Activated CD4-positive, alpha-beta T cell treated with anti-CD3 and anti-CD28 coated beads, Interleukin-2, amount 50 U/mL, for 1 hour (primary cell): ENCODE results near the gene LONRF2.
"Not testable (repeated sequence)": the region's sequence is repeated elsewhere in the genome, so short reads cannot be mapped to it uniquely, and the experiment has no call there.

Source experiments
- DNase-seq: peaks from one replicate; pipeline ENCODE4 v3.0.0-alpha.2; 2020

The LONRF2 gene

GRCh38 chr2:100250645-100251044 lies 71.7 kb downstream of the LONRF2 start:
- DNase-seq, result no peak

DNA sequence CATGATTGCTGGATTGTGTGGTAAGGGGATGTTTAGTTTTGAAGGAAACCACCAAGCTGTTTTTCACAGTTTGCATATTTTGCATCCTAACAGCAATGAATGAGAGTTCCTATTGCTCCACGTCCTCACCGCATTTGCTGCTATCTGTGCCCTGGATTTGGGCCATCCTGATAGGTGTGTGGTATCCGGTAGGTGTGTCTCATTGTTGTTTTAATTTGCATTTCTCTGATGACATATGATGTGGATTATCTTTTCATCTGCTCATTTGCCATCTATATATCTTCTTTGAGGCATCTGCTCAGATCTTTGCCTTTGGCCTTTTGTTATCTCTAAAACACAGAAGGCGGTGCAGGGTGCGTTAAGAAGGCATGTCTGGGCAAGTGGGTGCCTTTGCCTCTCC lies 73.3 kb downstream of the LONRF2 start:
- DNase-seq, result no peak

- not testable (repeated sequence) for DNase-seq
These were observed 73.7 kb downstream of the LONRF2 start for GRCh38 chr2:100248556-100248955.

- DNase-seq, result no peak
These were observed 74.3 kb downstream of the LONRF2 start for GRCh38 chr2:100248044-100248330.

GRCh38 chr2:100247256-100248043 lies 74.9 kb downstream of the LONRF2 start:
- no peak for DNase-seq

DNA sequence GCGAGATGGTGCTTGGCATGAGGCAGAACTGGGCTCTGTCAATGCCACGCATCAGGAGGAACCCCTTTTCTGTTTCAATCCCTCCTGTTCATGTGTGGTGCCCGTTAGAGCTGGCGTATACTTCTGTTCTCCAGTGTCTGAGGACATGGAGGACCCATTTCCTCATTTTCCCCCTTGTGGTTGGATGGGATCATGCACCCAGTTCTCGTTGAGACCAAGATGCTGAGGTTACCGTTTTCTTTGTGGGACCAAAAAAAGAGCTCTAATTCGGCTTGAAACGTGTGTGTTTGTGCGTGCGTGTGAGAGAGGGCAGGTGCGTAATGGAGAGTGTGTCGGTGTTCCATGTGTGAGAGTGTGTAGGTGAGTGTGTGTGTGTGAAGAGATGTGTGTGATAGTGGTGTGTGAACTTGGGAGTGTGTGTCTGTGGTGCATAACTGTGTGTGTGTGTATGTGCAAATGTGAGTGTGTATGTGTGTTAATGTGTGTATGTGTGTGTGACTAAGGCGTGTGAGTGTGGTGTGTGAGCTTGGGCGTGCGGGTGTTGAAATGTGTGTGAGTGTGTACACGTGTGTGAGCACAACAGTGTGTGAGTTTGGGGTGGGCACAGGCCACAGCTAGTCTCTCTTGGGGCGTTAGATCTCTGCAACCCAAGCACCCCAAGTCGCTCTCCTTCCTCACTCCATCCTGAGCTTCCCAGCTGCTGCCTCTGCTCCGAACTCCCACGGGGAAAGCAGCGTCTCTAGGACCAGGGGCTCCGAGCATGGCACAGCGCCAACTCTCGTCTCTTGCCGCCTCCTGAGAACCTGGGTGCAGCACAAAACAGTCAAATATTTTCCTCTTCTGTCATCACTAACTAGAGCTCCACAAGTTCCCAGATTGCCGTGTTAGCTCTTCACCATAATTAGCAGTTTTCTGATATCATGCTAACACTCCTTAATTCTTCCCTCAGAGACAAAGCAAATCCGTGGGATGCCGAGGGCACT lies 75.8 kb downstream of the LONRF2 start:
- no peak for DNase-seq

GRCh38 chr2:100245681-100246080 lies 76.6 kb downstream of the LONRF2 start:
- no peak for DNase-seq

DNA sequence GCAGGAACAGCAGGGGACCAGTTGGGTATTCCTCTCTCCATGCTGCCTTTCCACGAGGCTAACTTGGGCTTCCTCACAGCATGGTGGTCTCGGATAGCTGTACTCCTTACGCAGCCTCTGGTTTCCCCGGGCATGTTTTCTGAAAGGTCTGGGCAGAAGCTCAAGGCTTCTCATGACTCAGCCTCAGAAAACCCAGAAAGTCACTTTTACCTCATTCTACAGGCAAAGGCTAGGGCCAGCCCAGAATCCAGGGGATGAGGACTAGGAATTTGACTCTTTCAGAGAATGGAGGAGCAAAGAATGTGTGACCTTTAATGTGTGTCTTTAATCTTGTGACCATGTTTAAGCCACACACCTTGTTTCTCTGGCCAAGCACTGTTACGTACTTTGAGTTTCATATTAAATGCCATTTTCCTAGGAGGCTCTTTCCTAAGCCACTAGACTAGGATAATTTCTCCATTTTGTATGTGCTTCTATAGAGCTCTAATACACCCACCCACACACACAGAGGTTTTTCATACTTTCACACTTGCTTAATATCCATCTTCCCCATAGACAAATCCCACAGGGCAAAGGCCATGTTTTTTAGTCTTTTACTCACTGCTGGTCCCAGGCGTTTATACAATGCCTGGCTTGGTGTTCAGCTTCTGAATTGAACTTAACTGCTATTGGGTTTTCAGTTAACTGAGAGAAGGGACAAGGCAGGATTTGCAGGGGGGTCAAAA lies 77.3 kb downstream of the LONRF2 start:
- no peak for DNase-seq

- no peak for DNase-seq
These were observed 78.7 kb downstream of the LONRF2 start for GRCh38 chr2:100243631-100244030.

DNA sequence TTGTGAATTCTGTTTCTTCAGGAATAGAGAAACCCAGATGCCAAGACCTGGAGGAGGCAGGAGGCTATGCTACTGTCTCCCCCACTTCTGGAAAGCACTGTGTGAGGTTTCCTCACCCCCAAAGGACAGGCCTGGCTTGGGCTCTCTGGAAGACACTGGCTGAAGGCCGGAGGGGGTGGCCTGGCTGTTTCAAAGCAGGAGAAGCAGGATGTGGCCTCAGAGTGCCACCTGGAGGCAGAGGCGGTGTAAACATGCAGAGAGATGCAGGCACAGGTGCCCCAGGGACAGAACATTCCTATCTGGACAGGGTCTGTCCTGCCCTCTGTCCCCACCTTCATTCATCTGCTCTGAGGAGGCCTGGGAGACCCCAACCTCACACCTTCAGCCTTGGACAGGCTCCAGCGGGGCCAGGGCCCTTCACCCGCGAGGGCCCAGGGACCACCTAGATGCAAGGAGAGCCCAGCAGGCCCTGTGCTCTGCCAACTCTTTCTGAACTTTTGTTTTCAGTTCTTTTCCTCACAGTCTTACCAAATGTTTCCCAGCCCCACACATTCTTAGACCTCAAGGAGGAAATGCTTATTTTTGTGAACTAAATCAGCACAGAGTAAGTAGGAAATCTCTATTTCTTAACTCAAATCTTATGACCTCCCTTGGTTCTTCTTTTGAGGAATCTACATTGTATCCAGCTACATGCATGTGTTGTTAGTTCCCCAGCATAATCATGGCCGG lies 79.2 kb downstream of the LONRF2 start:
- DNase-seq, result peak; percentile 47

DNA sequence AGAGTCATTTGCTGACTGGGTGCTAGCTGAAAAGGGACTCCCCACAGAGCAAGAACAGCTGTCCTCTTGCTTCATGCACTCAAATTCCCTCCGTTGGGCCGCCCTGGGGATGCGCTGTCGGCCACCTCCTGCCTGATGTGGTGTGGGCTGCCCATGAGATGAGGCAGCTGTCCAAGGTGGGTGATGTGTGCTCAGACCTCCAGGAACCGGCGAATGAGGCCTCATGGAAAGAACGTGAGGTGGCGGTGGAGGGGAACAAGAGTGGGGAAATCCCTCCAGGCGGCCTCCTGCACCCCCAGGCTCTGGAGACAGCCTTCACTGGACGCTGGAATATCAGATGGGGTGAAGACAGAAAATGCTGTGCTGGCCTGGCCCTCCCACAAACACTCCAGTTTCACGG lies 79.8 kb downstream of the LONRF2 start:
- no peak for DNase-seq

- no peak for DNase-seq
These were observed 81.1 kb downstream of the LONRF2 start for GRCh38 chr2:100241236-100241635.

DNA sequence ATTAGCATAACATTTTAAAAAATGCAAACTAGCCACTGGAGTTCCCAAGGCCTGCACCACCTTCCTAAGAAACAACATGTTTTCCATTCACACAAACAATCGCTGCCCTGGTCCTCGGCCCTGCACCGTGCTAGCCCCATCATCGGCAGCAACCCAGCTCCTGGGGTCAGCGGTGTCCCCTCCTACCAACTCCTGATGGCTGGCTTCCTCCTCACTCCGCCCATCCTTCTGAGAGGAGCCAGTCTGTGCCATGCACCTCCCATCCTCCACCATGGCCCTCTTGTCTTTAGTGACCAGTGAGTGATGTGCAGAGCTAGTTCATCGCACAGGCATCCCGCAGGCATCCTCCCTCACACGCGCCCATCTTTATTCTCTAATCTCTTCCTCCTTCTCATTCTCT lies 81.9 kb downstream of the LONRF2 start:
- DNase-seq, result no peak

DNA sequence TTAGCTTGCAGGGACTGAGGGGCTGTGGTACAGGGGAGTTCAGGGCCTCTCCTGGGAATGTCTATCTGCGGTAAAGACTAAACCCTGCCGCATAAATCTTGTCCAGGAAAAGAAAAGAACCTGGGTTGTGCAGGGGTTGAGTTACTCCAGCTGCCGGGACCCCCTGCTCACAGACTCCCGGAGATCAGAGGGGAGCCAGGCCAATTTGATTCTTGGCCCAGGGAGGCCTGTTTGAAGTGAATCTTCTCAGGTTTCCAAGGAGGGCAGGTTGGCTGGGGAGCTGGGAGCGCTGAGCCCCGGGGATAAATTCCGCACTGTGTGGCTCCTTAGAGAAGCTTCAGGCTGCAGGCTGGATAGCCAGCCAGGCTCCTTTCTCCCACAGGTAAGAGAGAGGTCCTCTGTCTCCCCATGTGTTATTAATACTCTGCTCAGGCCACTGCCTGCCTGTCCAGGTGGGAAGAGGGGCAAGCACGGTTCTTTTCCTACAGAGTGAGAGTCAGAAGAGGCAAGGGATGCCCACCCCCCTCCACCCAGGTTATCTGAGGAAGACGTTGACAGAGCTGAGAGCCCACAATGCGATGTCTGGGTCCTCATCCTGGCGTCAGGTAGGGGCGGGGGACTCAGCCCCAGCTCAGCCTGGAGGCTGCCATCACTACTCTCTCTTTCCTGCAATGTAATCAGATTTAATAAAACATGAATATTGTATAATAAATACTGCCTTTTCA lies 82.7 kb downstream of the LONRF2 start:
- no peak for DNase-seq

DNA sequence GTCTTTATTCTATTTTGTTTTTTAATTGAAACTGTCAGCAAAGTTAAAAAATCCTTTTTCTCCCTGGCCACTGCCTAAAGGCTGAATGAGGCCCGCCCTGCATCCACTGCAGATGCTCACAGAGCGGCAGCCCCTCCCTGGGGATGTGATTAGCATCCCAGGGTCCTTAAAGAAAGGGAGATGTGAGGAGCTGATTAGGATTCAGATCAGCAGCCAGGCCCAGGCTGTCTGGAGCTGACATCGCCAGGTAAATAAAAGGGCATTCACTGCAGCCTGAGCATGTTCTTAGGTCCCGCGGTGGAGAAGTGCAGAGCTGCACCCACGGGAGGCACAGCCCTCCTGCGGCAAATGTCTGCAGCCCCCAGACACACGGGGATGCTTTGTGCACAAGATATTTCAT lies 83.8 kb downstream of the LONRF2 start:
- no peak for DNase-seq

DNA sequence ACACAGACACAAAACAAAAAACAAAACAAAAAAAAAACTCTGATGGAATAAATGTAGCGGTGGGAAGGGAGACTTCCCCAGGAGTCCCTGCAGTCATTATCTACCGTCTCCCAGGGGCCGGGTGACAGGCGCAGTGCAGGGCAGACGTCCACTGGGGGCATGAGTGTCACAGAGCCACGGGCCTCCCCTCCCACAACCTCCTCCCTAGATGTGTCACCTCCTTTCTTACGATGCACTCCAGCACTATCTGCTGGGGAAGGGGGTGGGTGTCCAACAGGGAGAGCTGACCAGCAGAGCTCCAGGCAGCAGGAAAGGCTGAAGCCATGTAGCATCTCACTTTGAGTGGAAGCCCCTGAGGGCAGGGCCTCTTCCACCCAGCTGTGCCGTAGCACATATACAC lies 84.5 kb downstream of the LONRF2 start:
- DNase-seq, result no peak

DNA sequence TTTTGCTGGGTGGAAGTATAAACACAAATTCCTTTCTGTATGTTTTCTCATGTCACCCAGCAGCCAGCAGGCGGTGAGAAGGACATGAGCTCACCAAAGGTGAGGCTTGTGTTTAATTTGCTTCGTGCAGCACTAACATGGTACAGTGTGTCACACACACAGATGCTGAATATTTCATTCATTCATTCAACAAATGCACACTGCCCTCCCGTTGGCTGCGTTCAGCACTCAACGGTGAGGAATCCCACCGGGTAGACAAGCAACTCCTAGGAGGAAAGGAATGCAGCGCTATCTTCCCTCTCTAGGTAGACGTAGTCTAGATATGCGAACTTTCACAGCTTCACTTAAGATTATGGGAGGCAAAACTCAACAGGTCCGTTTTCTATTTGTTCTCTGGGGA lies 85.1 kb downstream of the LONRF2 start:
- no peak for DNase-seq

DNA sequence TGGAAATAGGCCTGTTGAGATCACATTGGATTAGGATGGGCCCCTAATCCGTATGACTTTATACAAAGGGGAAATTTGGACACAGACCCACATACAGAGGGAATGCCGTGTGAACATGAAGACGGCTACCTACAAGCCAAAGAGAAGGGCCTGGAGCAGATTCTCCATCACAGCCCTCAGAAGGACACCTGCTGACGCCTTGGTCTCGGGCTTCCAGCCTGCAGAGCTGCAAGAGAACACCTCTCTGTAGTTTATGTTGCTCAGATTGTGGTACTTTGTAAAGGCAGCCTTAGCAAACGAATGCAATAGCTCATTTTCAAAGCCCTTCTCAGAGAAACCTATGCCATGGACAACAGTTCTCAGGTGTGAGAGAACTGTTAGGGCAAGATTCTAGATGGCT lies 86.1 kb downstream of the LONRF2 start:
- no peak for DNase-seq

DNA sequence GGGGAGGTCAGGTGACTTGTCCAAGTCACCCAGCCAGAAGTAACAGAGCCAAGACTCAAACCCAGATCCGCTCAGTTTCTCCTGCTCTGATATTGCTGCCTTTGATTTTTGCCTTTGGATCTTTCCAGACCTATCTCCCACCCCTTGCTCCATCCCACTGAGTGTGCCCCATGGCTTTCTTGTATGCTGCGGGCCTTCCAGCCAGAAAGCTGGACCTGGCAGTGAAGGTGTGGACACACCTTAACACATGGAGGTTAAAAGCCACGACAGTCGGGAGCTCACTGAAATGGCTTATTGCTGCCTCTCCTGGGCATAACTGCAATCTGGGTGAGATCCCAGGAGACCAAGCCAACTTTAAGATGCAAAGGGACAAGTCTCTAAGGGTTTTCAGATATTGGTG lies 86.7 kb downstream of the LONRF2 start:
- no peak for DNase-seq

DNA sequence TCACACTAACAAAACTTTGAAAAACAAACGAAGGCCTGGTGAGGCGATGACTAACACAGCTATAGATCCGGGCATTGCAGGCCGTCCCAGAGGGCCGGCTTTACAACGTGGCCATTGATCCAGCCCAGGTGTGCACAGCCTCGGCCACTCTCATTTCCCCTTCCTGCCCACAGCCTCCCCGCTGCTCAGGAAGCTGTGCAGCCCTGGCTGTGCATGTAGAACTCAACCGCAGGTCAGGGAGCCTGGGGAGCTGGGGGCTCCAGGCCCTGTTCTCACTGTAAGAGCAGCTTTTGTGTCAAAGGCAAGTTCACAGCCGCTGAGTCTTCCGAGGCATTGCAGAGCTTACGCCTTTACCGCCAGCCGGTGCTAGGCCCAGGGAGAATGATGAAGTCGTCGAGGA lies 87.2 kb downstream of the LONRF2 start:
- DNase-seq, result peak; percentile 13

GRCh38 chr2:100234141-100234540 lies 88.2 kb downstream of the LONRF2 start:
- DNase-seq, result no peak

GRCh38 chr2:100233061-100233460 lies 89.2 kb downstream of the LONRF2 start:
- DNase-seq, result no peak
